ENCODE data around the gene CCDC102B. TPM values are rescaled to one million over a fixed set of nuclear protein-coding genes. Genes with fewer than 3 reads are reported as not detected.

The CCDC102B gene
- total RNA-seq, 1 experiment from 2014 or later: 2.4 TPM

DNA sequence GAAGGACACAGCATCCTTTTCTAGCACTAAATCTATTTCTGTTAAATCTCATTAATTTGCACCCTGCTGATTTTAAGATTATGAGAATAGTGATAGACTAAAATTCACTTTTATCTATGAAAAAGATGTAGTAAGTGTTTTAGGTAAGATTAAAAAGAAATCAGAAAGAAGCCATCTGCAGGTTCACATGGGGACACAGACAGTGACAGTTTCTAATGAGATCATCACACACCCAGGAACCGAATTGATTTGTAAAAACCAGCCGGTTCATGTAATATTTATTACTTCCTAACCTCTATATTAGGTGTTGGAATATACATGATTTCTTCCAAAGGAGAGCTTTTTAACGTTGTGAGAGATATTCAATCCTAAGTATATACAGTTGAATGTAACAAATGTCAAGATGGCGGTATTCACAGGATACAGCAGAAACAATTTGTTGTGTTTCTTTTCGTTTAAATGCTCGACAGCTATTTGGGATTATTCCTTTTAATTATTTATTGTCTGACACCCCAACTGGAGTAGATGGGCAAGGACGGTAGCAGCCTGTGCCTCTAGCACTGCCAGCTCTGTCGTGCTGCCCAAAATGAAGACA is 223.4 kb downstream of the CCDC102B start:
- Histone ChIP-seq H3K4me2 (ENCODE audit: low read length) (no peak overlapping the region), H2AFZ (ENCODE audit: low read length) (no peak overlapping the region), H3K4me3 (ENCODE audit: low read length) (no peak overlapping the region), H3F3A (ENCODE audit: low read length, unreplicated experiment) (no peaks in the 10 kb centered on the region), H3K79me2 (ENCODE audit: low read length) (no peaks in the 10 kb centered on the region), H4K20me1 (ENCODE audit: low read length) (no peaks in the 10 kb centered on the region), H3K9me2 (replicated peaks; ENCODE audit: low read length) (no peaks in the 10 kb centered on the region), H3K27ac (ENCODE audit: low read length) (no peak overlapping the region), H3K9ac (ENCODE audit: low read length) (no peak overlapping the region), H3K27me3 (ENCODE audit: low read length) (no peaks in the 10 kb centered on the region), H3K4me1 (ENCODE audit: insufficient read depth, low read length) (no peaks in the 10 kb centered on the region), H3K36me3 (ENCODE audit: low read depth, low read length) (no peaks in the 10 kb centered on the region), H3K9me3 (ENCODE audit: low read length) (no peaks in the 10 kb centered on the region)
- DNase-seq: no peak
- CTCF ChIA-PET: no interaction called here
- BruUV-seq (replicated peaks): no TSS peak
- TF ChIP-seq EZH2phosphoT487 (IDR thresholded peaks at IDR 0.05; ENCODE audit: borderline replicate concordance, low read length) (no peak), CTCF (conservative IDR thresholded peaks at IDR 0.05; ENCODE audit: low read depth, low read length) (no peak), EZH2 (IDR thresholded peaks at IDR 0.05; ENCODE audit: low read length, unreplicated experiment) (no peak)
- POLR2A ChIA-PET (ENCODE audit: unreplicated experiment): no interaction called here
- no peak for ATAC-seq
- intact Hi-C loops (cut with micrococcal nuclease): no loop called here

DNA sequence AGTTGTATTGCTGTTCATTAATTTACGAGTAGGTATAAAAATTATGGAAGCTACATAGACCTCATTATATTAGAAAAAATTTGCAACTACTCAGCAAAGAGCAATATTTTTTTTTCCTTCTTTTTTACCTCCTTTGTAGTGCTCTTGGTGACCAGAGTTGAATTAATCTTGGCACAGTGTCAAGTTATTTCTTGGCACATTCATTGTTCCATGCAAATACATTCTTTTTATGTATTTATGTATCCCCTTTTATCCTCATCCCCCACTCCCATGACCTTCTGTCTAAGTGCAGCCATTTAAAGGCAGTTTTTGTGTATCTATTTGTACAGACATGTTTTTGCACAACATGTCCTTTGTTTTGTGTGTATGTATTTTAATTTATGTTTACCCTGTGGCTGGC is 224.5 kb downstream of the CCDC102B start:
- H3K27me3 ChIP-seq (ENCODE audit: low read length): no peaks in the 10 kb centered on the region
- ChIA-PET POLR2A (ENCODE audit: unreplicated experiment) (no interaction called here), CTCF (no interaction called here)
- H2AFZ ChIP-seq (ENCODE audit: low read length): no peak overlapping the region
- H3K4me1 ChIP-seq (ENCODE audit: insufficient read depth, low read length): no peaks in the 10 kb centered on the region
- H3K9me2 ChIP-seq (replicated peaks; ENCODE audit: low read length): no peaks in the 10 kb centered on the region
- H3K27ac ChIP-seq (ENCODE audit: low read length): no peak overlapping the region
- no peaks in the 10 kb centered on the region for H3K9me3 ChIP-seq (ENCODE audit: low read length)
- no TSS peak for BruUV-seq (replicated peaks)
- H3K9ac ChIP-seq (ENCODE audit: low read length): no peak overlapping the region
- H3F3A ChIP-seq (ENCODE audit: low read length, unreplicated experiment): no peaks in the 10 kb centered on the region
- no peaks in the 10 kb centered on the region for H3K79me2 ChIP-seq (ENCODE audit: low read length)
- H3K4me3 ChIP-seq (ENCODE audit: low read length): no peak overlapping the region
- no peaks in the 10 kb centered on the region for H3K36me3 ChIP-seq (ENCODE audit: low read depth, low read length)
- DNase-seq (no peak), ATAC-seq (no peak)
- H4K20me1 ChIP-seq (ENCODE audit: low read length): no peaks in the 10 kb centered on the region
- intact Hi-C loops (cut with micrococcal nuclease): no loop called here
- H3K4me2 ChIP-seq (ENCODE audit: low read length): no peak overlapping the region
- TF ChIP-seq CTCF (conservative IDR thresholded peaks at IDR 0.05; ENCODE audit: low read depth, low read length) (no peak), EZH2 (IDR thresholded peaks at IDR 0.05; ENCODE audit: low read length, unreplicated experiment) (no peak), EZH2phosphoT487 (IDR thresholded peaks at IDR 0.05; ENCODE audit: borderline replicate concordance, low read length) (no peak)

DNA sequence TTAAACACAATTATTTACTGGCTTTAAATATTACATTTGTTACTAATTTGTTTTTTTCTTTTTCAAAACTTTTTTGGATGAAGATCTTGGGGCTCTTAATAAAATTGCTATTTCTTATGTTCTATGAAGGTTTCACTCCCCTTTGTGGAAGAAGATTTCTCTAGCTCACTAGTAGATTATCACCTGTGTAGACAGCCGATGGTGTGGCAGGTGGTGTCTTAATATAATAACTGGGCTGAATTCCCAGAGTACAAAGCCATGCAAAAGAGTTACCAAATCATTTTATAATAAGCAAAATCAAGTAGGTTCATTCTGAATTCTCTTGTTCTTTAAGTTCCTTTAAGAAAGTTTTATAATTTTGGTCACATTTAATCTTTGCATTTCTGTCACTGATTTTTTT is 233.7 kb downstream of the CCDC102B start:
- ChIA-PET CTCF (no interaction called here), POLR2A (ENCODE audit: unreplicated experiment) (no interaction called here)
- Histone ChIP-seq H2AFZ (ENCODE audit: low read length) (no peak overlapping the region), H3K9me2 (replicated peaks; ENCODE audit: low read length) (no peaks in the 10 kb centered on the region), H4K20me1 (ENCODE audit: low read length) (no peaks in the 10 kb centered on the region), H3F3A (ENCODE audit: low read length, unreplicated experiment) (no peaks in the 10 kb centered on the region), H3K79me2 (ENCODE audit: low read length) (no peaks in the 10 kb centered on the region), H3K36me3 (ENCODE audit: low read depth, low read length) (no peaks in the 10 kb centered on the region), H3K4me3 (ENCODE audit: low read length) (no peak overlapping the region), H3K4me2 (ENCODE audit: low read length) (no peak overlapping the region), H3K9ac (ENCODE audit: low read length) (no peak overlapping the region), H3K27me3 (ENCODE audit: low read length) (no peaks in the 10 kb centered on the region), H3K27ac (ENCODE audit: low read length) (no peak overlapping the region), H3K9me3 (ENCODE audit: low read length) (no peaks in the 10 kb centered on the region), H3K4me1 (ENCODE audit: insufficient read depth, low read length) (no peaks in the 10 kb centered on the region)
- intact Hi-C loops (cut with micrococcal nuclease): no loop called here
- DNase-seq: no peak
- no TSS peak for BruUV-seq (replicated peaks)
- TF ChIP-seq EZH2phosphoT487 (IDR thresholded peaks at IDR 0.05; ENCODE audit: borderline replicate concordance, low read length): no peak
- TF ChIP-seq CTCF (conservative IDR thresholded peaks at IDR 0.05; ENCODE audit: low read depth, low read length): no peak
- TF ChIP-seq EZH2 (IDR thresholded peaks at IDR 0.05; ENCODE audit: low read length, unreplicated experiment): no peak
- ATAC-seq: no peak
